CD4-positive, alpha-beta T cell treated with Interleukin-15 for 4 hours (primary cell): Measurements from ENCODE around the gene CPB1.
A peak's percentile ranks its signal among the peaks of the same experiment; 100 is the strongest.

ENCODE experiments used
- DNase-seq: peaks from one replicate; pipeline ENCODE4 v3.0.0-alpha.2; 2020; ENCODE audit warnings: low spot score

Gene CPB1

DNA sequence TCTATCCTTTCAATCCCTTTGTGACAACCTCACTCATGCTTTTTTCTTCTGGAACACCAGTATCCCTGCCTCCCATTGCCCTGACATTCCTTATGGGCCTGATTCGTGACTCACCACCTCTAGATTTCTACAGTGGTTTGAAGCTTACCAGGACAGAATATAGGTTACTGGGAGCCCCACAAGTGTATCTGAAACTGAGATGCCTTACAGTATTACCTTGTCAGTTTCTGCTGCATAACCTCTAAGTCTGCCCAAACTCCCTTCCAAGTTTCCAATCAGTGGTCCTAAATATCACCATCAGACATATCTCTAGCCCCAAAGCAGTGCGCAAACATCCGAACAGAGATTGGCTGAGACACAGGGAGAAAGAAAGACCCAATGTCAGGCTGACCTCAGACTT is 5.6 kb downstream of the CPB1 start:
- no peak for DNase-seq

DNA sequence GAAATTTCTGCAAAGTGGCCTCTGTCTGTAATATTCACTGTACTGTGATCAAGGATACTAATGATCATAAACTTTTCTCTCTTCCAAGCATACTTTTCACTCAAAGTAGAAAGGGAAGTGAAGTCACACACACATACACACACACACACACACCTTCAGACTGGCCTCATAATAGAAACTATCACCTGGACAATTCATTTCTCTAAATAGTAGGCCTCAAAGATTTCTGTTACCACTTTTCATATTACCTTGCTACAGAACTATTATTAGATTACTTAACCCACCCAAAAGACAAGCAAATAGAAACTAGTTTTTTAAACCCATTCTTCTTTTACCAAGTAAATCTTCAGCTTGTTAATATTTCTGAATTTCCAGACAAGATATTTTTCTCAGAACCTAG is 12.2 kb downstream of the CPB1 start:
- DNase-seq = no peak

DNA sequence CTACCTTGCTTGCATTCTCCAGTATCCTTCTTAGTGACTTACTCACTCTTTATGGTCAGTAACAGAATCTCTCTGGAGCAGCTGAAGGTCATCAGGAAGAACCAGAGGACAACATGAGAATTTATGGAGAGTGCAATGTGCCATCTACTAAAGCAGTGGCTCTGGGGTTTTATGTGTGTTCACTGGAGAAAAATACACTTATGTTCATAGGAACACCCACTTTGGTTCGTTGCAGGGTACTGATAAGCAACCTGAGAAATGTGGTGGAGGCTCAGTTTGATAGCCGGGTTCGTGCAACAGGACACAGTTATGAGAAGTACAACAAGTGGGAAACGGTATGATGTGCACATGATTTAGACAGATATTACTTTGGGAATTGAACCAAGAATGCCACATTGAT is 12.8 kb downstream of the CPB1 start:
- DNase-seq = no peak

DNA sequence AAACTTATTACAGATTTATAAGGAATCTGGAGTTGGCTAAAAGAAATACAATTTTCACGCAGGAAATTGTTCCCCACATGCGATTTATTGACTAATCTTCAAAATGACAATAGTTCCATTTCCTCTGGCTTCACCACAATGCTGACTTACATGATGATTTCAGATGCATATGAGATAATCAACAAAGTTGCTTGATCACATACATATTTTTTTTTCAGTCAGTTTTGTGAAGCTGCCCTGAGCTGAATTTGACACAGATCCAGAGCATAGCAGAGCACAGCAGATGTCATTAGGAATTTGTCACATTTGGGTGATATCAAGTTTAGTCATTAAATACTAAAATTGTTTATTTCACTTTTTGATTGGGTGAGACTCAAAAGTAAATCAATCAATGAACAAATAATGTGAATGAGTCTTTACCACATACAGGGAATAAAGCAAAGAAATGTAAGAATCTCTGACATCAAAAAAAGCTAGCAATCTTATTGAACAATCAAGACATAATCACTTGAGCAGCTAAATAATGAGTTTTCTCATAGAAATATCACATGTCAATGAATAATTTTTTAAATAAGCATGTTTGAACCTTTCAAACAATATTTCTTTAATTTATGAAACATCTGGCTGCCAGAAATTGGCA is 18.3 kb downstream of the CPB1 start:
- no peak for DNase-seq

DNA sequence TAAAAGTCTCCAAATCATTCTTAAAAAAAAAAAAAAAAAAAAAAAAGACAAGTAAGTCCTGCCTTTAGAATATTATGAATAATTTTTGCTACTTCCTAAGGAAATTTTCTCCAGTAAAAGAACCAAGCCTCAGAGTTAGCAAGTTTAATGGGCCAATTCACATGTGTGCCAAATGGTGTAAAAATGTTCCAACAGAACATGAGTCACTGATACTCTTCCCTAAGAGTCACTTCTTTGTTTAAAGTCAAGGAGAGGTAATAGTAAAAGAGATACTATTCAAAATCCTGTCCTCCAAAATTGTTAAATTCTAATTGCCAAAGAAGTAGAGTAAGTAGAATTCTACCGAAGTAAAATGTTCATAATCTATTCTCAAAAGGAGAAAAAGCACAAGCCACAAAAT is 19.7 kb downstream of the CPB1 start:
- no peak for DNase-seq

DNA sequence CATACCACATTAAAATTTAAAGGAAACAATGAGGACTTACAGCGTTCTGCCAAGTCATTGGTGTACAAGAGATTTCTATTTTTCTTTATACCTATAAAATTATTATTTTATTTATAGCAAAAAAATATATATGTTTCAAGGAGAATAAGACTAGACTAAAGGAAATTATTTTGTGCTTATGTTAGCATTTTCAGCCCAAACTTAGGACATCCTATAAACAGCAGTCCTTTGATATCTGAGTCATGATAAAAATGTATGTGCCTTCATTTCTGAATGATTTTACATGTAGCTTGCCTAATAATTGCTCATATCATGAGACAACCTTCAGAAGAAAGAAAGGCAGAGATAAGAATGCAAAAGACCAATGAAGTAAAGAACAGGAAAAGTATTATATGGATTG is 20.8 kb downstream of the CPB1 start:
- no peak for DNase-seq

DNA sequence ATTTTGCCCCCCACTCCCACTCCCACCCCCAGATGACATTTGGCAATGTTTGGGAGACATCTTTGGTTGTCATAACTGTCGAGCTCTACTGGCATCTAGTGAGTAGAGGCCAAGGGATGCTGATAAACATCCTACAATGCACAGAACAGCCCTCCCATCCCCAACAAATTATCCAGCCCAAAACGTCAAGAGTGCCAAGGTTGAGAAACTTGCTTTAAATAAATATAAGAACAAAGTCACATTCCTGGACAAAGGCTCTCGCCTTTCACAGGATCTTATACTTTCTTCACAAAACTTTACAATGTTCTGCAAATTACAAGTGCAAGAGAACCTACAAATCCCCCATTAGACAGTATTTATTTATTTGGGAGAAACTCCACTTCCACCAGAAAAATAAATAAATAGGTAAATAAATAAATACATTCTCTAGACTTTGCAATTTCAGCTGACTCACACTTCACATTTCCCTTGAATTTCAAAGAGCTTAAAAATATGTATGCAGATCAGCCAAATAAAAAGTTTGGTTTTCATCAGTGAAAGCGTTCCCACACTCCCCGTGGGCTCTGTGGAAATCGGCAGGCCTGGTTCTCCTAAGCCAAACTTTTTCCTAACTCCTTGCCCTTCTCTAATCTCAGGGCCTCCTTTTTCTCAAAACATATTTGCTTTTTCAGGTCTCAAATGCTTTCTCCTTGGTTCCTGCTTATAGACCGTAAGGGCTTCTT is 24.8 kb downstream of the CPB1 start:
- no peak for DNase-seq

DNA sequence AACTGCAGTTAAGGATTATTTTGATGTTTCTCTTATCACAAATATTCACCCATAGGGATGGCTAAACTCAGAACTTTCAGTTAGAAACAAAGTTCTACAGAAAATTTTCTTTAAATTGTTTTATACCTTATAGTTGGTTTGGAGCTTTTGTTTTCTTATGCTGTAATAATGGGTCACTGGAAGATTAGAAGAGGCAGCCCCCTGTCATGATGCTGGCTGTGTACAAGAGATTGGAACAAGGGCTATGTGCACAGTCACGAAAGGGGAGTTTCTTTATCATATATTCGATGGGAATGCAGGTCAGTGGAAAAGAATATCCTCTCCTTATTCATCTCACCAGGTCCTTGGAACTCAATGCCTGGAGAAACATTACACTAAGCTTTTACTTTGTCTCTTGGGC is 25.5 kb downstream of the CPB1 start:
- DNase-seq = no peak

DNA sequence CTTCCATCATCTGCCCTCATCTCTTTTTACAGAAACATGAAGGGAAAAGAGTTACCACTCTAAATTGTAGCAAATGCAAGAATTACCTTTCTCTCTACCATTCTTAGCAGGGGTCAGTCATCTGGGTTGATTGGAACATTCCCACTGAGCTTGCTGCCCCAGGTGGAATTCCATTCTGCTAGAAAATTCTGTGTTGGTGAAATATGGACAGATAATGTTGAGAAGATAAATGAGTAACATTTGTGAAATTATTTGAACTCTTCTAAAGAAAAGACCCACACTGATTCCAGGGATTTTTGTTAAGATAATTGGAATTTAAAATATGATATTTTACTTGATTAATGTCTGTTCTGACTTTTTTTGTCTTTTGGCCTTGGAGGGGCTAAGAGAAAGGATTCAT is 26.4 kb downstream of the CPB1 start:
- DNase-seq = no peak

DNA sequence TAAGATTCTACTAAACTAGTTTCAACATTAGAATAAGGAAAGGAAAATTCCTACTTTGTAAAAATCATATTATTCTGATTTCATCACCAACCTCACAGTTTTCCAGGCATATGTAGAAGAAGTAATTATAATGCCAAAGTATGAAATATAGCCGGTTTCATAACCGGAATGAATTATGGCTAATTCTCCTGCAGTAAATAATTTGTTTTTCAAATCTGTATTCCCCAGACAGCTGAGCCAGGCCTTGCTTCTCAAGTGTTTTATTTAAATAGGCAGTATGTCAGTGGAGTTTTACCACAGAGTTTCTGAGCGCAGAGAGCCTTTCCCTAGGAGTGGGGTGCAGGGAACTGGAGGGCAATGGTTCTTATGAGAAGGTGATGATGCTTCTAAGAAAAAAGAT is 28.8 kb downstream of the CPB1 start:
- no peak for DNase-seq

DNA sequence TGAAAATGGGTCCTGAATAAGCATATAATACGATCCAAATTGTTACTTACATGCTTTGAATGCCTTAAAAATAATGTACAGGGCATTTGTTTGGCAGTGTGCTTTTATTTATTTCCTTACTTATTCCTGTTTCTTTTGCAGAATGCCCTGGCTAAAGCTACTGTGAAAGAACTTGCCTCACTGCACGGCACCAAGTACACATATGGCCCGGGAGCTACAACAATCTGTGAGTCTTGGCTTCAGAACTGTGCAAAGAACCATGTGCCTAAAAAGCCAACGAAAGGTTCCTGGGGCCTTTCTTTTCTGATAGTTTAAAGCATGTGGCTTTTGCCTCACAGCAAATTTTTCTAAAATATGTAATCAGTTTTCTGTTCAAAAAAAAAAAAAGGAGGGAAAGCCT is 29.7 kb downstream of the CPB1 start:
- no peak for DNase-seq

DNA sequence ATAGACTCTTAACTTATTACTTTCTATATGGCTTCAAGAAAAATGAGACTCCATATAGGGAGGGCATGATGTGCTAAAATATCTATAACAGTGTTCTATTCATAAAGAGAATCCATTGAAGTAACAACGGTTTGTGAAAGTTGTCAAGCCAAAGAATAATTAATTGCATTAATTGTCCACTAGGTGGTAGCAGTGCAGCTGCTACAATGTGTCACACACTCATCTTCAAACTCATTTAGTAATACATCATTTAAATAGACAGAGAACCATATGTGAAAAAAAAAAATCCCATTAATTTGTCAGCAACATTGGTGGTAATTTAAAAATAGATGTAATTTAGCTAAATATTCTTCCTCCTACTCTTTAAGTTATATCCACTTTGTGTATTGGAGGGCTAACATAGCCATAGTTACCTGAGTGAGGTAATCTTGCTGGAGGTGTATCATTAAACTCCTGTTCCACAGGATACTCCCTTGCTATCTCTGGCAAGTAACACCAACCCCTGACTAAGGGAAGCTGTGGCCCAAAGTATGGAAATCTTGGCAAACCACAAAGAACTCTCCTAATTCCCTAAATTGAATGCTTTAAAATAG is 33.8 kb downstream of the CPB1 start:
- peak; percentile 12 for DNase-seq

DNA sequence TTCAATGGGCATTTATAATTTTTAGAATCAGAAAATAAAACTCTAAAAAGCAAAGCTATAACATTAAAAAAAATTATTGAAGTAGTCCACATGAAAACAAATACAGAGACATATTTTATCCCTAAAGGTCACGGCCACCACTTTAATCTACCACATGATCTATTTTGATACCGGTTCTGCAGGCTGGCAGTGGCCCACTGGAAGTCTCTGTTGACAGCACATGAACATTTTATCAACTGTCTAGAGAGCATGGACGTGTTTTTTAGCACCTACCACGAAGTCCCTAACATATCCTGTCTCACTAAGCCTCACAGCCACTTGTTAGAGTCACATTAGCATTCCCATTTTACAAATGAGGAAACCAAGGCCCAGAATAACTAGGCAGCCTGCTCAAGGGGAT is 35.7 kb downstream of the CPB1 start:
- no peak for DNase-seq

DNA sequence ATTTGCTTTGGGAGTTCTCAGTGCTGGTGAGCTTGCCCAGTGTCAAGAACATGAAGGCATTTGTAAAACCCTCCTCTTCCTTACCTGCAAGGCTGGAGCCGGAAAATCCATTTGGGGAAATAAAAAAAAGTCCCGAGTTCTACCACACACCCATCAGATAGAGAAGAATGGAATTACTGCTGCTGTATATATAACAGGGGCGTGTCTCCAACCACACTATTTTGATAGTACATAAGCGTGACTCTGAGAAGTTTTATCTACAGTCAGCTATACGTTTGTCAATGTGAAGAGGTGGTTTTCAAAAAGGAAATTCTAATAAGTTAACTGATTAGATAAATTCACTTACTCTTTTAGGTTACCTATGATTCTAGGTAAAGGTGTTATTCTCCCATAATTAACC is 36.2 kb downstream of the CPB1 start:
- no peak for DNase-seq

DNA sequence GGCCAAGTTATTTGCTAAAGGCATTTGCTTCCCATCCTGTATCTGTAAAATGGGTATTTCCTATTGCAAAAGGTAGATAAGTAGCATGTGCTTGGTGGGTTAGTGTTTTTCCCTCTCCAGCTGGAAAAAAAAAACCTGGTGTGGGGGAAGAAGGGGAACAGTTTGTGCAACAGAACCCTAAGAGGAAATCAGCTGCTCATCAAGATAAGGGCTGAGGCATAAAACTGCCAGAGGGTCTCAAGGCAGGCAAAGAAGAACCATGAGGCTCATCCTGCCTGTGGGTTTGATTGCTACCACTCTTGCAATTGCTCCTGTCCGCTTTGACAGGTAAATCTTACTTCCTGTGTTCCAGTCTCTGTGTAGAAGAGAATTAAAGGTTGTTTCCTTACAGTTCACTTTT is 37.4 kb downstream of the CPB1 start, which contains the start of gene CPA3:
TSS of gene CPA3 (plus strand) at position 248 of the 400 bp plus-strand sequence. CDS start at position 260, 12 bp downstream.
- no peak for DNase-seq

DNA sequence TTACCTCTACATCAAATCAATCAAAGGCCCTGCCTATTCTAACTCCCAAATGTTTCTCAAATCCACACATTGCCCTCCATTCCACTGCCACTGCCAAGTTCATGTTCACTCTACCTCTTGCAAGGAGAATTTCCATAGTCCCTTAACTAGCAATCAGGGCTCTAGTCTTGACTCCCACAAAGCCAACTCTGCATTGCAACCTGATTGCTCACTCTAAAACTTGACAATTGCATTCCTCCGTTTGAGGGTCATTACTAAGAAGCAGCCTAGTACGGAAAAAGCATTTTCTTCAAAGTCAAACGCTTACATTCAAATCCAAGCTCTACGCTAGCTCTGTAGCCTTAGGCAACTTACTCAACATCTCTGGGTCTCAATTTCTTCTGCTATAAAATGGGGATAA is 38.6 kb downstream of the CPB1 start:
- no peak for DNase-seq

DNA sequence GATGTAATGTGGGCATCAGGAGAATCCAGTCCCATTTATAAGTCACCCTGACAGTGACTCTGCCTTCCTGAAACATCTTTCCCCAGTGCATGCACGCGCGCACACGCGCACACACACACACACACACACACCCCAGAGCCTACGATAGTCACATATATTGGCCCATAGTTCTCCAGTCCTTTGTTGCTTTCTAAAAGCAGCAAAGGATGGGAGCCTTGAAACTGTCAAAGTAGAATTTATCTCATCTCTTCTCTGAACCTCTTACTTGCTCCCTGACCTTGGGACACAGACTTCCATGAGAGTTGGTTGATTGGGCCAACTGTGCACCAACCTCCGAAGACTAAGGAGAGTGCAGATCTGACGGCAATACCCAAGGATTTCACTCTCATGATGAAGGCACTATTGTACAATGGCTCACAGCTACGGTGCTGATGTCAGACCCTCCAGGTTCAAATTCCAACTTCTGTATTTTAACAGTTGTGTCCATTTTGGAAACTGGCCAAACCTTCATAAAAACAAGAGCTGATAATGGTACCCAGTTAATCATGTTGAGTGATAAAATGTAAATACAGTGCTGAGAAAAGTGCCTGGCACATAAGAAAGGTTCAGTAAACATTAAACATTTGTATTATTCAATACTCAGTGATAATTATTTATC is 45.8 kb downstream of the CPB1 start:
- DNase-seq = no peak

DNA sequence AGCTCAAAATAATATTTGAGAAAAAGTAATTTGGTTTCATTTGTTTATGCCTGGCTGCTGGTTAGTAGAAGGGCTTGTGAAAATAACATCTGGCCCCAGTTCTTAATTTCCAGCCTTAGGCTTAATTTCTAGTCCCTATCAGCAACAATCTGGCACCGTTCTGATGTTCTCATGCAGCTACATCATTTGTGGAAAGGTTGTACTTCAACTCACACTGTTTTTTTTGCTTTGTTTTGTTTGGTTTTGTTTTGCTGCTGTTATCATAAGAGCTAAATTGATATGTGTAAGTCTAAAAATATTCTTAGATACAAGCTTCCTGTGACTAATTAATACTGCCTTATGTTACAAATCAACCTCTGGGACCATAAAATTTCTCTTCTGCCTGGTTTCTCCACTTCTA is 46.4 kb downstream of the CPB1 start:
- DNase-seq = no peak

DNA sequence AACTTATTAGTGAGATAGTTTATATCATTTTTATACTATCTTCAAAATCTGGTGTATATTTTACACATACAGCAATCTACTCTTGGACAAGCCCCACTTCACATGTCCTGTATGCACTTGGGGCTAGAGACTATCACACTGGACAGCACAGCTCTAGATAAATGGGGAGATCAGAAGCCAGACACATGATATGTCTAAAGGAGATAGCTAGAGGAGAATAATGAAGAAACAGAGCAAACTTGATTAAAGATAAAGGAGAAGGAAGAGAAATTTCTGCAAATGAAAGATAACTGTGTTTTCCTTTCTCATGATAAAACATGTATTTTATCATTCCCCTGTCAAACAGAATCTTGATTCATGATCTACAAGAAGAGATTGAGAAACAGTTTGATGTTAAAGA is 50.5 kb downstream of the CPB1 start:
- DNase-seq = no peak

DNA sequence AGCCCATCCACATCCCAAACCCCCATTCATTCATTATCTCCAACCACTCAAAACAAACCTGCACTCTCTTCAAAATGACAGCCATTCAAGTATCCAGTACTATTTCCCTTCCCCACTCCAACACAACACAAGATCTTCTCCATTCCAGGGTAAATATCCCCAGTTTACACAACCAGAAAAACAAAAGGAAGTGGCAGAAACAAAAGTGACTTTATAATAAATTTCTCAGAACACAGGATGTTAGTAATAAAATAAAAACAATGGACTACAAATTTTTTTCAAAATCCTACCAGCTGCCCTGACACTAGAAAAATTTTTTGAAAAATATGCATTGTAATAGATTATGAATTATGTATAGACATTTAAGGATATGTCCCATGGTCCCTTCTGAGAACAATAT is 51.6 kb downstream of the CPB1 start:
- DNase-seq = no peak

DNA sequence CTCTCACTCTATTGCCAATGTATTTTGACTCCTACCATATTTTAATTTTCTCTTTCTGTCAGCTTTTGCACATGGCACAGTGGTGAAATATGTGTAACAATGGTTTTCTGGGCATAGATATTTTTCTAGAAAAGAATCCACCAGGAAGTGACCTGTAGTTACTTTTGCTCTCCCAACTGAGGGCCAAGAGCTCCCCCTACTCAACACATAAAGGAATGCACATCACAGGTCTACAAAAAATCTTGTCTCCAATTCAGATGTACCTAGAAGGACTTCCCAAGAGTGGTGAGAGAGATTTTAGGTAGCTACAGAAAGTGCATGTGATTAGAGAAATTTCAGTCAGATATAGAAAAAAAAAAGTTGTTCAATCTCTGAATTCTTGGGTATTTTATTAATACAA is 53.1 kb downstream of the CPB1 start:
- DNase-seq = no peak

DNA sequence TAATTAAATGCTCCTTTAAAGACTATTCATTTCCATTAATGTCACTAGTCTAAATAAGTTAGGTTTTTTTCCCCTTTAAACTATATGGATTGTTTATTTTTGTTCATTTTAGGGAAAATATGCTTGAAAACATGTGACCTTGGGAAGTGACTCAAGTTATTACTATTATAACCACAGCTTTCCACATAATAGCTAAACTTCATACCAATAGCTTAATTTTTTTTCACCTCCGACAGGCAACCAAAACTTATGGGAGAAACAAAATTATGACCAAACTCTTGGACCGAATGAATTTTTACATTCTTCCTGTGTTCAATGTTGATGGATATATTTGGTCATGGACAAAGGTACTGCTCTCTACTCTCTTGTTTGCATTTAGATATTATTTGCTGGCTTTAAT is 53.7 kb downstream of the CPB1 start:
- DNase-seq = no peak

DNA sequence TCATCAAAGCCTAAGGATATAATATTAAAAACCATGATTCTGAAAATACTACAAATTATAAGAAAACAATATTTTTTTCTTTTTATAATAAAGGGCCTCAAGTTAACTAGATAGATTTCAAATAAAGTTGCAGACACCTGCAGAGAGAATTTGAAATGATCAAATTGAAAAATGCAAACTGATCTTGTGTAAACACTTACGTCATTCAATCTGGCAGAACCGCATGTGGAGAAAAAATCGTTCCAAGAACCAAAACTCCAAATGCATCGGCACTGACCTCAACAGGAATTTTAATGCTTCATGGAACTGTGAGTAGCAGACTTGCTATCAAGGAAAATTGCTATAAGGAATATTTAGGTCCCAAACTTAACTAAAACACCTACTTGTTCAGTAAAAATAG is 54.7 kb downstream of the CPB1 start:
- DNase-seq = no peak
